ENCODE results near the gene C7orf33.
"Not testable (repeated sequence)": the region's sequence is repeated elsewhere in the genome, so short reads cannot be mapped to it uniquely, and the experiment has no call there.

The C7orf33 gene, protein sequence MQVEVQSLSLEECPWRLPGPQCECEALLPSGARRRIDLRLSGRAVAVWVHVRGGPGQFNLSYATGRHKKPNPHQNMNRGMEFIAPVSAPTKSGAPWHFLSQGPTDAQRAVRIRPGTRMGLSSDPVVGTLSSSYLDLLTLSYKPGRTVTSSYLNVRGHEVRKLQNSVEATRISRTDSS

DNA sequence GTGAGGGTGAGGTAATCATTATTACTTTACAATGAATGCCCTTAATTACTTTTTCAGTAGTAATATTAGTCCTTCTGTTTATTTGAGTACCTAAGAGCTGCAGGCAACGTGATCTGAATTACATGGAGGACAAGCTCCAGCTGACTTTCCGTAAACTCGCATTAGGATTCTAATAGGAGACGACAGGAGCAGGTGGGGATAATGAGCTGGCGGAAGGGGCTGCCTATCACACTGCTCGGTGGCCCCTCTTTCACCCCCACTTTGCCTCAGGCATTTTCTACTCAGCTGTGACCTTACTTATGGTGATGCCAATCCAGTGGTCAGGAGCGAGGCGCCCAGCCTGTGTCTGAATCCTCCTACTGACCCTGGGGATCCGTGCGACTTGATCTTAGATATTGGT, at the start of gene C7orf33:
C7orf33 (plus strand) TSS at position 296 of the 400 bp plus-strand sequence. CDS start 160 bp downstream, outside the sequence.
- no peak for DNase-seq (ENCODE audit: low read depth)

DNA sequence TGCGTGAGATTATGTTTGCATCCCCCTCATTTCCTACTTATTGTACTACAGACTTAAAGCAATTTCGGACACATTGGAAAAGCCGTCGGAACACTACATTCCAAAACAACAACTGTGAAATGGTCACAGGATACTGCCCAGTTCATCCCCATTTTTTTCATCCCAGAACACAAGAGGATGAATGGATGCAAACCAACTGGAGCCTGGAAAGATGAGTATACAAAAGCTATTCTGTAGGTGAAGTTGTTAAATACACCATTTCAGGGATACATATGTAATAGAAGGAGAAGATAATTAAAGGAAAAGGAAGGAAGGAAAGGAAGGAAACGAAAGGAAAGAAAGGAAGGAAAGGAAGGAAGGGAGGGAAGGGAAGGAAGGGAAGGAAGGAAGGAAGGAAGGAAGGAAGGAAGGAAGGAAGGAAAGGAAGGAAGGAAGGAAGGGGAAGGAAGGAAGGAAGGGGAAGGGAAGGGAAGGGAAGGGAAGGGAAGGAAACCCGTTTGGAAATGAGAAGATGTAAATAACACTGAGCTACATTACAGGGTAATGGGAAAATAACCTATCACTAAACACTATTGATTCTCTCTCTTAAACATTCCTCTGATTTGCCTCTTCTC, 48.6 kb upstream of the C7orf33 start:
- no peak for DNase-seq (ENCODE audit: low read depth)

DNA sequence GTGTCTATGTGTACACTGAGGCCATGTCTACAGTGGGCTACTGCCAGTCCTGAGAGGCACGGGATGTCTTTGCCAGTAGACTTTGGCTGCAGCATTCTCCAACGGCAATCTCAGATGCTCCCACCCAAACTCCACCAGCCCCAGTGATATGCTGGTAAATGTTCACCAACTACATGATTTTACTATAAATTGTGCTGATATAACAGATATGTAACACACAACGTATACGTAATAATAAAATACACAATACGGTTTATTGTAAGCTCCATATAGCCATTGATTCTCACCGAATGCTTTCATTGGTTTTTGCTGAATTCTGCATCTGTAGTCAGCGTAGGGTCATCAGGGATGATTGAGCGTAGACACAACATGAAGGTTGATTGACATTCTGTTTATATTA, 47.3 kb upstream of the C7orf33 start:
- no peak for DNase-seq (ENCODE audit: low read depth)

DNA sequence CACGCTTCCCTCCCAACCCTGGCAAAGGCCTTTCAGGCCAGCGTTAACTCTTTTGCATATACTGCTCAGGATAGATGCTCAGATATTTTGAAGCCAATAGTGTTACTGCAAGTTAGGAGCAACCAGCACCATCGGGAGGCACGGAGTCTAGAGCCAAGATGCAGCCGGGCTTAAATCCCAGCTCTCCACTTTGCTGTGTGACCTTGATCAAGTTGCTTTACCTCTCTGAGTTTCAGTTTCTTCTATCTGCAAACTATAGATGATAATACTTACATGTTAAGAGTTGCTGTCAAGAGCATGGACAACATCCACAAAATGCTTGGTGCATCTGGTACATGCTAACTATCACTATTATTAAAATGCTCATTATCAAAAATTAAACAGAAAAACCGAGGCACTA, 45.4 kb upstream of the C7orf33 start:
- no peak for DNase-seq (ENCODE audit: low read depth)

DNA sequence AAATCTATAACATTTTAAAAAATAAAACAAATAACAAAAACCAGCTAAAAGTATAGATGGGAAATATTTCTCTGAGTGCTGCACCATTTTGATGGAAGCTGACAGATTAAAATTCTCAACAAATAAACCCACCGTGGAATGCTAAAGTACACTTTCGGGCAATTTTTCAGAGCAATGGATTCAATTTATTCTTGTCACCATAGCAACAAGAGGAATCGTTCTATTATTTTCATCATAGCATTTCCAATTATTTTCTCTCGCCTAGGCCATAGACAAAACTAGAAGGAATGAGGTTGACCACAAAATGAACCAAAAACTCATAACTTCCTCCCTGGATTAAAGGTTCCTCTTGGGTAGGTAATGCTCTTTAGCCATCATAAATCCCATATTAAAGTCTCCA, 44.6 kb upstream of the C7orf33 start:
- DNase-seq (ENCODE audit: low read depth) = no peak

DNA sequence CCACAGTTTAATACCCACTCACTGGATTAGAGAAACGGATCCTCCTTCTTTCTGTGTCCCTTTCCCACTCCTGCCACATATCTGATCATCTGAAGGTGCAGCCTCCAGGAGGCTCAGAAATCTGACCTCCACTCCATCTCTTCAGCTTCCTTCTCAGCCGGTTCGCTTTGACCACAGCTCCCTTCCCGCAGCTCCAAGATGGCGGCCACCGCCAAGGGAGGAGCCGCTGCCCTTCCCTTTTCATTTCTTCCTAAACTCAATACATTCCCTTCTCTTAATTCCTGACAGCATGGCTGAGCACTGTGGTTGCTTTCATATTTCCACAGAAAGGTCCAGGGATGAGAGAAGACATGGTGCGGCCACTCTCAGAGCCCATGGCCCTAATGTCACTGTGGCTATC, 43.7 kb upstream of the C7orf33 start:
- DNase-seq (ENCODE audit: low read depth) = no peak

DNA sequence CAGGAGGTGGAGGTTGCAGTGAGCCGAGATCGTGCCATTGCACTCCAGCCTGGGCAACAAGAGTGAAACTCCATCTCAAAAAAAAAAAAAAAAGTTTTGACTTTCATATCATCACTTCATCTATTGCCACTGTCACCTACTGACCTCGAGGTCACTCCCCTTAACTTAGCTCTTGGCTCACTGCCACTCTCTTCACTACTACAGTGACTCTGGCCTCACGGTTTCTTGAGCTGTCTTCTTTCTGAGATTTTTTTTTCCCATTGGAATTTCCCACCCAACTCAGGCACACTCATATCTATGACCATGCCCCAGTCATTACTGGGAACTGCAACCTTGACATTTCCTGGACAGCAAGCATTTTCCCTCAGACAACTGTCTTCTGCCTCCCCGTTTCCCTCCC, 42.6 kb upstream of the C7orf33 start:
- DNase-seq (ENCODE audit: low read depth) = no peak

DNA sequence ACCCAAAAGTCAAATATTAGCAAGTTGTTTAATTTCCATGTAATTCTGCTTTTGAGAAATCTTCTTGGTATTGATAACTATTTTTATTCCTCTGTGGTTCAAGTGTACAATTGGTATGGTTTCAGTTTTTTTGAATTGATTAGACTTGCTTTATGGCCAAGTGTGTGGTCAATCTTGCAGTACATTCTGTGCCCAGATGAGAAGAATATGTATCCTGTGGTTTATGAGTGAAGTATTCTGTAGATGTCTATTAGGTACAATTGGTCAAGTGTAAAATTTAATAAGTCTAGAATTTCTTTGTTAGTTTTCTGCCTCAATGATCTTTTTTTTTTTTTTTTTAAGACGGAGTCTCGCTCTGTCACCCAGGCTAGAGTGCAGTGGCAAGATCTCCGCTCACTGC, 36.6 kb upstream of the C7orf33 start:
- DNase-seq (ENCODE audit: low read depth) = no peak

DNA sequence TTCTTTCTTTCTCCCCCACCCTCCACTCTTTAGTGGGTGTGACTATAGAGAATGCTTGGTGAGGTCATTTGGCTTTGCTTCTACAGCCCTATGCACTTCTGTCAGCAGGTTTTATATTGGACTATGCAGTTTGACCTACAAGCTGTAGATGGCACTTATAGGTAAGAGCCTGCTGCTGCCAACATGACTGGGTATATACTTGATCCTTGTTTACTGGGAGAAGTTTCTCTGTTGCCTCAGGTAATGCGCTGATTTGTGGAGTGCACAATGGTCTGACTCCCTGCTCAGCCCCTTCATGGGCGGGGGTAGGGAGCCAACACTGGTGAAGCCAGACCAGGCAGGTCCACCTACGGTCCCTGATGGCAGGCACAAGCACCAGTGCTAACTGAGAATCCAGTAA, 33.7 kb upstream of the C7orf33 start:
- DNase-seq (ENCODE audit: low read depth) = no peak

DNA sequence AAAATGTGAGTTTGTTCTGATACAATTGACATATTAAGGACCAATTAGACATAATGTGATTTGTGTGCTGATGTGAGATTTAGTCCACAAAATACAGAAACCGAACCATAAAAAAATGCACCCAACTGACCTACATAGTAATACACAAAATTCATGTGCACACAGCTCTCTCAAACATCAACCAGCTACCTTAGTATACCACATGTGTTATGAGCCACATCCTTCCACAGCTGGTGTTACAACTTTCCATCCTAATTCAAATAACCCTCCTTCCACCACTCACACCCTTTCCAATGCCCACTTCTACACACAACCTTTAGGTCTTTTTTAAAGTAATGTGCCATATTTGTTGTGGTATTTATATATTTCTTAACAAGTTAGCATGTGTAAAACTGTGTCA, 31.7 kb upstream of the C7orf33 start:
- DNase-seq (ENCODE audit: low read depth) = no peak

DNA sequence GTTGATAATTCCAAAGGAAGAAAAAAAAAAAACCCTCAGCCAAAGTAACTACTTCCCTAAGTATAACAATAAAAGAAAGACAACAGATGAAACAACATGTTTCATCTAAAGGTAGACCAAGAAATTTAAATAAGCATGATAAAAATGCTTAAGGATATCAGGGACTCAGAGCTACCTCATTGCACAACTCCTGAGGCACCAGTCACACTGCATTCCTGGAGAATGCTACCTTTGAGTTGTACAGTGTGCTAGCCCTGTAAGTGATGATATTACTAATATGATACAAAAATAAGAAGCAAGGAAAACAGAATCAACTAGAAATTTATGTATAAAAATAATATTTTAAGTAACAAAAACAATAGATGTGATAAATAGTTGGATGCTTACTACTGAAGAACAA, 29.5 kb upstream of the C7orf33 start:
- no peak for DNase-seq (ENCODE audit: low read depth)

DNA sequence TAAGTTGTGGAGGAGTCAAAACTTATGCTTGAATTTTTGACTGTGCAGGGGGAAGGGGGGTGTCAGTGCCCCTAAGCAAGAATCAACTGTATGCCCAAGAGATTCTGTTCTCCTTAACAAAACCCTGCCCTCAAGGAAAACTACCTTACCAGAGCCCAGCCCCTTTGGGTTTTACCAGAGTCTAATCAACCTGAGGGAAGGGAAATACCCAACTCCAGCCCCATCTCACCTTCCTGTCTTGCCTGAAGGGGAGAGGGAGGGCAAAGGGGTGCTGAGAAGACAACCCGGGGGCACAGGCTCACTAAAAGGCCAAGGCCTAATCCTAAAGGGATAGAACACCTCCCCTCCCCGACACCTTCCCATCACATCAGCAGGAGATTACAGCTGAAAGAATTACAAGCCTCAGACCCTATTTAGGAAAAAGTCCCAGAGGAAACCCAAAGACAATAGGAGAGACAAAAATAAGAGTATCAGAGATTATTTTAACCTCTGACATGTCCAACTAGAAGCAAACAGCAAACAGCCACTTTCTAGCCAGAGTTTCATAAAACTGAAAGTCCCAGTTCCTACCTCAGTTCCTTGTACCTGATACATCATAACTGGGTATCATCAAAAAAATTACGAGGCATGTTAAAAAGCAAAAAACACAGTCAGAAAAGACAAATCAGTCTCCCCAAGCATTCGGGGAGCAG, 26.8 kb upstream of the C7orf33 start:
- DNase-seq (ENCODE audit: low read depth) = no peak

DNA sequence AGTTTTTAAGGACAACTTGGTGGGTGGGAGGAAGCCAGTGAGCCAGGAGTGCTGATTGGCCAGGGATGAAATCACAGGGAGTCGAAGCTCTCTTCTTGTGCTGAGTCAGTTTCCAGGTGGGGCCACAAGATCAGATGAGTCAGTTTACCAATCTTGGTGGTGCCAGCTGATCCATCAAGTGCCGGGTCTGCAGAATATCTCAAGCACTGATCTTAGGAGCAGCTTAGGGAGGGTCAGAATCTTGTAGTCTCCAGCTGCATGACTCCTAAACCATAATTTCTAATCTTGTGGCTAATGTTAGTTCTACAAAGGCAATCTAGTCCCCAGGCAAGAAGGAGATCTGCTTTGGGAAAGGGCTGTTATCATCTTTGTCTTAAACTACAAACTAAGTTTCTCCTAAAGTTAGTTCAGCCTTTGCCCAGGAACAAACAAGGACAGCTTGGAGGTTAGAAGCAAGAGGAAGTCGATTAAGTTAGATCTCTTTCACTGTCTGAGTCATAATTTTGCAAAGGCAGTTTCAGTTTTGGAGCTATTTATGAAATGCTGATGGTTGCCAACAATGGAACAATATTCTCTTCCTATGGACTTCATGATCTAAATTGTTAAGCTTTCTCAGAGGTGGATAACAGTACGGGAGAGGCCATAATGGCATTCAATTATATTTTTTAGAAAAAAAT, 26.2 kb upstream of the C7orf33 start:
- peak; percentile 2 for DNase-seq (ENCODE audit: low read depth)

DNA sequence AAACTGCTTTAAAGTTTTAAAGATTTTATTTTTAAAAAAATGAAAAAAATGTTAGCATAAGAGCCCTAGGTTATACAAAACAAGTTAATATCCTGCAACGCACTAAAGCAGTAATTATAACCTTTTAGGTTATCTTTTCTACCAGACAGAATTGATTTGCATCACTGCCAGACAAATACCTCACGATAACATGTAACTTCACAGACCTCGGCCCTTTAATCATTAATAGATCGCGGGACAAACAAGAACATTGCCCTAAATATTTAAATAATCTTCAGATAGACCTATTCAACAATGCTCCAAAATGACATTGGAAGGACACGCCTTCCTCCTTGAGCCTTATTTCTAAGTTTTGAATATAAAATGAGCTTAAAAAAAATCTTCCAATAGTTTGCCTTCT, 23.8 kb upstream of the C7orf33 start:
- DNase-seq (ENCODE audit: low read depth) = no peak

DNA sequence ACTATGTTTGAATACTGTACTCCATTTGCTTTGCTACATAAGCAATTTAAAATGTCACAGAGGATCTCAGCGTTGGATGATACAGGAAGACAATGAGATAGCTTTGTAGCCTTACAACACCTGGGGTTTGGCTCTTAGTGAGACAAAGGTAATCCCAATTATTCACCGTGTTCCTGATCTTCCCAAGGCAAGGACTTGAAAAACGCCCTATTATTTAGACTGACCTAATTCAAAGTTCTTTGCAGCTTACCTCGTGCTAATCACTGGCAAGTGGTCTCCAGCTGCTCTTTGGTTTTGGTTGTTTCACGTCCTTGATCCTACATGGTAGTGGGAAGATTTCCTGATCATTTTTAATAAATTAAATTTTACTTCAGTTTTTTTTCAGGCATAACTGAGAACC, 23.0 kb upstream of the C7orf33 start:
- DNase-seq (ENCODE audit: low read depth) = no peak

DNA sequence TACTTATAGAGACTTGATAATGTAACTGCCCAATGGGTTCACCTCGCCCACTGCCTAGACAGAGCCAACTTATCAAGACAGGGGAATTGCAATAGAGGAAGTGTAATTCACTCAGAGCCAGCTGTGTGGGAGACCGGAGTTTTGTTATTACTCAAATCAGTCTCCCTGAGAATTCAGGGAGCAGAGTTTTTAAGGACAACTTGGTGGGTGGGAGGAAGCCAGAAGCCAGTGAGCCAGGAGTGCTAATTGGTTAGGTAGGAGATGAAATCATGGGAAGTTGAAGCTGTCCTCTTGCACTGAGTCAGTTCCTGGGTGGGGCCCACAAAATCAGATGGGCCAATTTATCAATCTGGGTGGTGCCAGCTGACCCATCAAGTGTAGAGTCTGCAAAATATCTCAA, 20.1 kb upstream of the C7orf33 start:
- DNase-seq (ENCODE audit: low read depth) = no peak

DNA sequence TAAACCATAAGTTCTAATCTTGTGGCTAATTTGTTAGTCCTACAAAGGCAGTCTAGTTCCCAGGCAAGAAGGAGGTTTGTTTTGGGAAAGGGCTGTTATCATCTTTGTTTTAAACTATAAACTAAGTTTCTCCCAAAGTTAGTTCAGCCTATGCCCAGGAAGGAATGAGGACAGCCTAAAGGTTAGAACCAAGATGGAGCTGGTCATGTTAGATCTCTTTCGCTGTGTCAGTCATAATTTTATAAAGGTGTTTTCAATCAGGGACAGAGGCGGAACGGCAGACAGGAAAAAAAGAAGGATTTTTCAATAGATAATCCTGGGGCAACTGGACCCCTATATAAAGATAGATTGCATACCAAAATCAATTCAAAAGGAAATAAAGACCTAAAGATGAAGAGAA, 19.6 kb upstream of the C7orf33 start:
- DNase-seq (ENCODE audit: low read depth) = not testable (repeated sequence)

DNA sequence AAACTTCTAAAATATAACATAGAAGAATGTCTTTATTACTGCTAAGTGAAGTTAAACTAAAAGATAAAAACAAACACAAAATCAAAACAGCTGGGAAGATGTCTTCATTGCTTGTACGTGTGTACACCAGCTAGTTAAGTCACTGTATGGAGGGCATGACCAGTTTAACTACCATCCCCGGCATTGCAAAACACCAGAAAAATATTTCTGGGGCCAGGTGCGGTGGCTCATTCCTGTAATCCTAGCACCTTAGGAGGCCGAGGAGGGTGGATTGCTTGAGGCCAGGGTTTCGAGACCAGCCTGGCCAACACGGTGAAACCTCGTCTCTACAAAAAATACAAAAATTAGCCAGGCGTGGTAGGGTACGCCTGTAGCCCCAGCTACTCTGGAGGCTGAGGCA, 19.2 kb upstream of the C7orf33 start:
- DNase-seq (ENCODE audit: low read depth) = no peak

DNA sequence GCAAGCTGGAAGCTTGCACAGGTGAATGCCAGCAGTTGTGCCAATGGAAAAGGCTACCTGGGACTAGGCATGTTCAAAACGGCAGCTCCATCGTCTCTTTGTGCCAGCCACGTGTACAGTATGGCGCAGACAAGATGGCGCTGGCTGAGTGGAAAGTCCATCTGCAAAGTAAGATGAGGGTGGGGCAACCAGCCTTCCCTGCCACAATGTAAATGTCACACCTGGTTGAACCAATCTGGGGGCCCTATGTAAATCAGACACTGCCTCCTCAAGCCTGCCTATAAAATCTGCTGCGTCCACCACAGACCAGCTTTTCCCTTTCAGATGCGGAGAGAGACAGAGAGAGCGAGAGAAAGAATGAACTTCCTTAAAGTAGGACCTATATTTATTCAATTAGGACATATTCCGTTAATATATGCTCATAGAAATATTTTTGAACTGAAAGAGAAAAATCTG, 18.5 kb upstream of the C7orf33 start:
- DNase-seq (ENCODE audit: low read depth) = no peak

DNA sequence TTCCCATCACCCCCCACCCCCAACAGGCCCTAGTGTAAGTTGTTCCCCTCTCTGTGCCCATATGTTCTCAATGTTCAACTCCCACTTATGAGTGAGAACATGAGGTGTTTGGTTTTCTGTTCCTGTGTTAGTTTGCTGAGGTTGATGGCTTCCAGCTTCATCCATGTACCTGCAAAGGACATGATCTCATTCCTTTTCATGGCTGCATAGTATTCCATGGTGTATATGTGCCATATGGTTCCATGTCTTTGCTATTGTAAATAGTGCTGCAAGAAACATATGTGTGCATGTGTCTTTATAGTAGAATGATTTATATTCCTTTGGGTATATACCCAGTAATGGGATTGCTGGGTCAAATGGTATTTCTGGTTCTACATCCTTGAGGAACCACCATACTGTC, 17.0 kb upstream of the C7orf33 start:
- DNase-seq (ENCODE audit: low read depth) = not testable (repeated sequence)

DNA sequence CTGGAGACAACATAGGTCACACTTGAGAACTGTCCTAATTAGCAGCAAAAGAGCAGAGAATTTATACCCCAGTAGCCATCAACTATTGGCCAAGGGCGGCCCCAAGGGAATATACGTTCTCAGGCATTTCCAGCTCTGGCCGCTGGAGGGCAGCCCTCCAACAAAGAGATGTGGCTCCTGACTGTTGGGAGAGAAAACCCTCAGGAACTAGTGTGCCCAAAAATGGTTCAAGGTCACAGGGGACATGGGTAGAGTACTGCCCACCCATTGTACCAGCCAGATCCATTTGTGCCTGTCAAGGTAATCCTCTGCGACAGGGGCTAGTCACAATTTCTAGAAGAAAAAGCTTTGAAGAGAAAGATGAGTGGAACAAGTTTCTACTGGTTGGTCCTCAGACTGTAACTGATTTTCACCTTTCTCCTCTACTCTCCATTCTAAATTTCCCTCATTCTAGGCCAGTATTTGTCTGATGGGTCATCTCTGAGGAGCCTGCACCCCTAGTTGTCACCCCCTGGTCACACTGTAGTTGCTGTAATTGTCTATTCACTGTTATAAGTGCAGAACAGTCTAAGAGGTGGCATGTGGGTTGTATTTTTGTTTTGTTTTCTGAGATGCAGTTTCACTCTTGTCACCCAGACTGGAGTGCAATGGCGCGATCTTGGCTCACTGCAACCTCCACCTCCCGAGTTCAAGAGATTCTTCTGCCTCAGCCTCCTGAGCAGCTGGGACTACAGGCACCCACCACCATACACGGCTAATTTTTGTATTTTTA, 14.7 kb upstream of the C7orf33 start:
- DNase-seq (ENCODE audit: low read depth) = peak; percentile 16

DNA sequence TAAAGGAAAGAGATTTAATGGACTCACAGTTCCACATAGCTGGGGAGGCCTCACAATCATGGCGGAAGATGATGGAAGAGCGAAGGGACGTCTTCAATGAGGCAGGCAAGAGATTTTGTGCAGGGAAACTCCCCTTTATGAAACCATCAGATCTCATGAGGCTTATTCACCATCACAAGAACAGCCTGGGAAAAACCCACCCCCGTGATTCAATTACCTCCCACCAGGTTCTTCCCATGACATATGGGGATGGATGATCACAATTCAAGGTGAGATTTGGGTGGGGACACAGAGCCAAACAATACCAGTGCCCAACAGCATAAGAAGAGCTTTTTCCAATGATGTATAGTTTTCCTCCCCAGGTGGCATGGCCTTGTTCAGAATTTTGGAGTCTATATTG, 11.2 kb upstream of the C7orf33 start:
- DNase-seq (ENCODE audit: low read depth) = no peak

Measured in HS-5 (cell line).